SU-DHL-6 (cell line): Measurements from ENCODE around the gene C8G.

Experiments
- EZH2phosphoT487 ChIP-seq: fragments of 200-600 bp; sonication (generic), shearing (Covaris generic); conservative IDR thresholded peaks from 2 replicates; pipeline ENCODE4 v1.6.1; 2018; ENCODE audit warnings: mild to moderate bottlenecking, antibody characterized with exemption, low read length, moderate library complexity, mixed read lengths
- TF ChIP-seq, protein P1 (sequence below): fragments of 200-600 bp; sonication (generic); IDR thresholded peaks from one replicate; pipeline ENCODE4 v1.5.1; 2017; ENCODE audit warnings: antibody characterized with exemption, mild to moderate bottlenecking, low read length, moderate library complexity; ENCODE audit not compliant: insufficient read depth, poor library complexity, severe bottlenecking

DNA sequence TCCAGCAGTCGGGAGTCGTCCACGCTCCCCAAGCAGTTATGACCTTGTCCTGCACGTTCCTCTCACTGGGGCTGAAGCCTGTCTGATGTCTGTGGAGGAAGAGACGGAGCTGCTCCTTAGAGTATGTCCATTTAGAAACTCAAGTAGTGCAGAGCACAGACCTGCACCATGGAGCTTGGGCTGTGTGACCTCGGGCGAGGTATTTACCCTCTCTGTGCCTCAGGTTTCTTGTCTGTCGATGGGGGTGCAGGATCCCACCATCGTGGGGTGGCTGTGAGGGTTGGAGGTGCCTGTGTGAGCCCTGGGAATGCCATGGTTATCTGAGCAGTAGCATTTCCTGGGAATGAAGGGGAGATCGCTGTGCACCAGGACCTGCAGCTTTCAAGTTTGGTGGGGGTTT lies 44.5 kb upstream of the C8G start:
- TF ChIP-seq, protein P1, sequence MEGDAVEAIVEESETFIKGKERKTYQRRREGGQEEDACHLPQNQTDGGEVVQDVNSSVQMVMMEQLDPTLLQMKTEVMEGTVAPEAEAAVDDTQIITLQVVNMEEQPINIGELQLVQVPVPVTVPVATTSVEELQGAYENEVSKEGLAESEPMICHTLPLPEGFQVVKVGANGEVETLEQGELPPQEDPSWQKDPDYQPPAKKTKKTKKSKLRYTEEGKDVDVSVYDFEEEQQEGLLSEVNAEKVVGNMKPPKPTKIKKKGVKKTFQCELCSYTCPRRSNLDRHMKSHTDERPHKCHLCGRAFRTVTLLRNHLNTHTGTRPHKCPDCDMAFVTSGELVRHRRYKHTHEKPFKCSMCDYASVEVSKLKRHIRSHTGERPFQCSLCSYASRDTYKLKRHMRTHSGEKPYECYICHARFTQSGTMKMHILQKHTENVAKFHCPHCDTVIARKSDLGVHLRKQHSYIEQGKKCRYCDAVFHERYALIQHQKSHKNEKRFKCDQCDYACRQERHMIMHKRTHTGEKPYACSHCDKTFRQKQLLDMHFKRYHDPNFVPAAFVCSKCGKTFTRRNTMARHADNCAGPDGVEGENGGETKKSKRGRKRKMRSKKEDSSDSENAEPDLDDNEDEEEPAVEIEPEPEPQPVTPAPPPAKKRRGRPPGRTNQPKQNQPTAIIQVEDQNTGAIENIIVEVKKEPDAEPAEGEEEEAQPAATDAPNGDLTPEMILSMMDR, result no peak
- no peak for TF ChIP-seq EZH2phosphoT487
